Testis (tissue), 2 donors: ENCODE data around the gene IRF9.

Source experiments
- POLR2A ChIP-seq: fragments of 450-650 bp; IDR thresholded peaks from one replicate; pipeline ENCODE4 v1.6.1; 2017; ENCODE audit warnings: antibody characterized with exemption, mild to moderate bottlenecking, moderate library complexity
- TF ChIP-seq, protein P1 (sequence below), 3 experiments: fragments of 450-650 bp in 2 of 3; fragments of 200-600 bp in 1 of 3; sonication (generic) in 1 of 3; IDR thresholded peaks; one replicate each; pipeline ENCODE4 v1.5.1; 2016 to 2019; ENCODE audit warnings: antibody characterized with exemption in 3 of 3, mild to moderate bottlenecking in 2 of 3, moderate library complexity in 1 of 3

GRCh38 chr14:24185741-24186140, 24.7 kb downstream of the IRF9 start:
- TF ChIP-seq, protein P1, sequence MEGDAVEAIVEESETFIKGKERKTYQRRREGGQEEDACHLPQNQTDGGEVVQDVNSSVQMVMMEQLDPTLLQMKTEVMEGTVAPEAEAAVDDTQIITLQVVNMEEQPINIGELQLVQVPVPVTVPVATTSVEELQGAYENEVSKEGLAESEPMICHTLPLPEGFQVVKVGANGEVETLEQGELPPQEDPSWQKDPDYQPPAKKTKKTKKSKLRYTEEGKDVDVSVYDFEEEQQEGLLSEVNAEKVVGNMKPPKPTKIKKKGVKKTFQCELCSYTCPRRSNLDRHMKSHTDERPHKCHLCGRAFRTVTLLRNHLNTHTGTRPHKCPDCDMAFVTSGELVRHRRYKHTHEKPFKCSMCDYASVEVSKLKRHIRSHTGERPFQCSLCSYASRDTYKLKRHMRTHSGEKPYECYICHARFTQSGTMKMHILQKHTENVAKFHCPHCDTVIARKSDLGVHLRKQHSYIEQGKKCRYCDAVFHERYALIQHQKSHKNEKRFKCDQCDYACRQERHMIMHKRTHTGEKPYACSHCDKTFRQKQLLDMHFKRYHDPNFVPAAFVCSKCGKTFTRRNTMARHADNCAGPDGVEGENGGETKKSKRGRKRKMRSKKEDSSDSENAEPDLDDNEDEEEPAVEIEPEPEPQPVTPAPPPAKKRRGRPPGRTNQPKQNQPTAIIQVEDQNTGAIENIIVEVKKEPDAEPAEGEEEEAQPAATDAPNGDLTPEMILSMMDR (IDR thresholded peaks at IDR 0.05): no peak
- TF ChIP-seq POLR2A: no peak
